Measurements from ENCODE around the gene OS9.

OS9 gene

GRCh38 chr12:57737467-57738460, 43.8 kb downstream of the OS9 start:
- Histone ChIP-seq H3K9ac (ENCODE audit: low read length in 2 of 2) (no peak overlapping the region), H3K4me3 (ENCODE audit: low read length in 2 of 2) (peak overlapping the region; percentile 28 to 61), H3K36me3 (ENCODE audit: control insufficient read depth in 2 of 2, insufficient read depth in 2 of 2, low read length in 2 of 2) (no peaks in the 10 kb centered on the region), H3K9me3 (ENCODE audit: control insufficient read depth in 2 of 2, low read length in 2 of 2) (no peaks in the 10 kb centered on the region), H3K27me3 (ENCODE audit: control insufficient read depth in 1 of 2, insufficient read depth in 2 of 2, low read length in 2 of 2) (peaks cover 61 to 69% of the 10 kb centered on the region in 2 donors), H3K4me1 (ENCODE audit: control insufficient read depth, insufficient read depth, low read length) (peaks cover 30% of the 10 kb centered on the region), H3K27ac (ENCODE audit: low read length) (no peak overlapping the region)

DNA sequence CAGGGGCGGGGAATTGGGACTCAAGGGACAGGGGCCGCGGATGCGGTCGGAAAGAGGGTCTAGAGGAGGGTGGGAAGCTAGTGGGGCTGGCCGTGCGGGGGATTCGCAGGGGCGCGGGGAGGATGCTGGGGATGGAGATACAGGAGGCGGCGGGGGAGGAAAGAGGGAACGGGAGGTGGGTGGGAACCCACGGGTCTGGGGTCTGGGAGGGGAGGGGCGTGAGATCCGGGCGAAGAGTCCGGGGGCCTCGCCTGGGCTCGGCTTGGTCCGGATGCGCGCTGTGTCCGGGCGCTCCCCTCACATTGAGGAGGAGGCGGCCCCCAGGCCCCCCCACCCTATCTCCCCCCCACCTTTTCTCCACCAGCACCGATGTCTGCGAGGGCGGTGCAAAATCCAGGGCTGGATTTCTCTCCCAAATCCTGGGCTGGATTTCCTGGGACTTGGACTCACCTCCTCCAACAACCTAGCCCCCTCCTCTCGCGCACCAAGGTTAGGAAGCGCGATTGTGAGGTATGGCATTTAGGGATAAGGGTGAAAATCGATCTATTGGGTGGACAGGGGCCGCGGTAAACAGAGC, 44.8 kb downstream of the OS9 start, which contains the start of gene AGAP2:
AGAP2 (minus strand) TSS at position 82 of the 577 bp plus-strand sequence. CDS start 496 bp downstream, outside the sequence.
- Histone ChIP-seq H3K9ac (ENCODE audit: low read length in 2 of 2) (no peak within 1 kb of the TSS), H3K9me3 (ENCODE audit: control insufficient read depth in 2 of 2, low read length in 2 of 2) (no peaks in the 10 kb centered on the region), H3K27me3 (ENCODE audit: control insufficient read depth in 1 of 2, insufficient read depth in 2 of 2, low read length in 2 of 2) (peaks cover 60 to 61% of the 10 kb centered on the region in 2 donors), H3K4me1 (ENCODE audit: control insufficient read depth, insufficient read depth, low read length) (peaks cover 30% of the 10 kb centered on the region), H3K4me3 (ENCODE audit: low read length in 2 of 2) (peak within 1 kb of the TSS; percentile 28 to 61), H3K36me3 (ENCODE audit: control insufficient read depth in 2 of 2, insufficient read depth in 2 of 2, low read length in 2 of 2) (no peaks in the 10 kb centered on the region), H3K27ac (ENCODE audit: low read length) (no peak within 1 kb of the TSS)

DNA sequence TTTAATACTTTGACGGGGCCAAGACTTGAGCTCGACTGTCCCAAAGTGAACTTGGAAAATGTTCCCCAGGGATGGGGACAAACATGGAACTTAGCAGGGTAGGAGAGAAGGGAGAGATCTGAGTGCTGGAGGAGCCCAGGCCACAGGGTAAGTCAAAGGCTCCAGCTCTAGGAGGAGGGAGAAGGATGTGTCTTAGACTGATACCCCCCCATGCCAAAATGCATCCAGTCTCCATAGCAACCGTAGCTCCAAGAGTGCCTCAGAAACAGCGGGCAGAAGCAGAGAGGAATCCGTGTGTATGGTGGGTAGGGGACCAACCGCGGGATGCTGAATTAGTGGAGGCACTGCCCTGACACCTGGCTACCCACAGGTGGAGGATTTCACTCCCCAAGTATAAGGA, 45.5 kb downstream of the OS9 start:
- Histone ChIP-seq H3K9me3 (ENCODE audit: control insufficient read depth in 2 of 2, low read length in 2 of 2) (no peaks in the 10 kb centered on the region), H3K27ac (ENCODE audit: low read length) (no peak overlapping the region), H3K4me3 (ENCODE audit: low read length in 2 of 2) (no peak overlapping the region), H3K4me1 (ENCODE audit: control insufficient read depth, insufficient read depth, low read length) (peaks cover 33% of the 10 kb centered on the region), H3K36me3 (ENCODE audit: control insufficient read depth in 2 of 2, insufficient read depth in 2 of 2, low read length in 2 of 2) (no peaks in the 10 kb centered on the region), H3K9ac (ENCODE audit: low read length in 2 of 2) (no peak overlapping the region), H3K27me3 (ENCODE audit: control insufficient read depth in 1 of 2, insufficient read depth in 2 of 2, low read length in 2 of 2) (peaks cover 54 to 59% of the 10 kb centered on the region in 2 donors)

DNA sequence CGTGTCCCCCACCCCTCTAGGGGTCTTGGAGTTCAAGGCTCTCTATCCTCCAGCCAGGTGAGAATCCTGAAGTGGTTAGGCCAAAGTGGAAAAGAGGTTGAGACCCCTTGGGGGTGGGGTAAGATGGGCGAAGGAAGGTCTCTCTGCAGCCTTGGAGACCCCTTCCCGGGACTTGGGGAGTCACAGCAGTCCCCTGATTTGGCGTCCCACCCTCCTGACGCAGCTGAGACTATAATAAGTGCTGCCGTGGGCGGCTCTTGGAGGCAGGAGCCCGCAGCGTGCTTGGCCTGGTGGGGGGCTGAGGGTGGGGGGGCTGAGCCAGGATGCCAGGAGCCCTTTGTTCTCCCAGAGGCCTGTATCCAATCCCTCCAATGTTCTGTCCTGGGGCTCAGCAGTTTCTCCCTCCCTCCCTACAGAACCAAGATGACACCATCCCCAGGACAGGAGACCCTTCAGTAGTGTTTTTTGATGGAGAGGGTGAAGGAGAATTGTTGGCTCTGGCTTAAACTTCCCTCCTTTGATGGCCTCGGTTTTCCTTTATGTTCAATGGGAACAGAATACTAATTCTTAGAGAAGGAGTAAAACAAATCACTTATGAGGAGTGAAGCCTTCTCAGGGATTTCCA, 46.1 kb downstream of the OS9 start:
- H3K9me3 ChIP-seq (ENCODE audit: control insufficient read depth in 2 of 2, low read length in 2 of 2) = no peaks in the 10 kb centered on the region
- H3K9ac ChIP-seq (ENCODE audit: low read length in 2 of 2) = no peak overlapping the region
- peaks cover 48 to 53% of the 10 kb centered on the region in 2 donors for H3K27me3 ChIP-seq (ENCODE audit: control insufficient read depth in 1 of 2, insufficient read depth in 2 of 2, low read length in 2 of 2)
- H3K27ac ChIP-seq (ENCODE audit: low read length) = no peak overlapping the region
- H3K4me3 ChIP-seq (ENCODE audit: low read length in 2 of 2) = no peak overlapping the region
- peaks cover 33% of the 10 kb centered on the region for H3K4me1 ChIP-seq (ENCODE audit: control insufficient read depth, insufficient read depth, low read length)
- H3K36me3 ChIP-seq (ENCODE audit: control insufficient read depth in 2 of 2, insufficient read depth in 2 of 2, low read length in 2 of 2) = no peaks in the 10 kb centered on the region

DNA sequence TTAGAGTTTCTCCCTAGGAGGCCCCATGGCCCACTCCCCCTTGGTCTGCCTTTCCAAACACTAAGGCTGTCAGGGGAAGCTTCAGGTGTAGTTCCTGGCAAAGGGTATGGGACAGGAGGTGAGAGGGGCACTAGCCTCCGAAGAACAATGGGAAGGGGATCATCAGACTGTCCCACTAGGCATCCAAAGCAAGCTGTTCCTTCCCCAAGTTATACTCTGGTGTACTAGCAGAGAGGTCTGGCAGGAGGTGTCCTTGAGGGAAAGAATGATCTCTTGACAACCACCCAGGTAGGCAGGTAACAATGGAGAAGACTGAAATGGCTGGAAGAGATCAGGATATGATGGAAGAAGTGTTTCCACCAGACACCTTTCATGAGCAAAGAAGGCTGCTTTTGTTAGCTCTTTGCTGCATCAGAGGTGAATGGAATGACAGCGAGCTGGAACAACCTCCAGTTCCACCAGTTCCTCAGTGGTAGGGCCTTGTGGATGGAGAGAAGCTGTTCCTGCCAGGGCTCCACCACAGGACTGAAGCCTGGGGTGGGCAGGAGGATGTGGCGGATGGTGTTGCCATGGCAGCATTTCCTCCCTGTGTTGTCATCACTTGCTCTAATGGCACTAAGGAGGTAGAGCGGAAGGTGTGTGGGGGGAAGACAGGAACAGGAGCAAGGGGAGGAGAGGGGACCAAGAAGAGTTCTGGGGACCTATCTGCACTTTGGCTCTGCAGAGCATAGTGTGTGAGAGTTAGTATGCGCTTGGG, 46.9 kb downstream of the OS9 start:
- no peak overlapping the region for H3K27ac ChIP-seq (ENCODE audit: low read length)
- H3K36me3 ChIP-seq (ENCODE audit: control insufficient read depth in 2 of 2, insufficient read depth in 2 of 2, low read length in 2 of 2) = no peaks in the 10 kb centered on the region
- H3K4me3 ChIP-seq (ENCODE audit: low read length in 2 of 2) = peak overlapping the region in 1 of 2 donors; percentile 15
- no peak overlapping the region for H3K9ac ChIP-seq (ENCODE audit: low read length in 2 of 2)
- no peaks in the 10 kb centered on the region for H3K9me3 ChIP-seq (ENCODE audit: control insufficient read depth in 2 of 2, low read length in 2 of 2)
- H3K4me1 ChIP-seq (ENCODE audit: control insufficient read depth, insufficient read depth, low read length) = peaks cover 35% of the 10 kb centered on the region
- peaks cover 40 to 45% of the 10 kb centered on the region in 2 donors for H3K27me3 ChIP-seq (ENCODE audit: control insufficient read depth in 1 of 2, insufficient read depth in 2 of 2, low read length in 2 of 2)

- Histone ChIP-seq H3K4me3 (ENCODE audit: low read length in 2 of 2) (peak overlapping the region in 1 of 2 donors; percentile 15), H3K27ac (ENCODE audit: low read length) (no peak overlapping the region), H3K4me1 (ENCODE audit: control insufficient read depth, insufficient read depth, low read length) (peaks cover 29% of the 10 kb centered on the region)
Observed at GRCh38 chr12:57741413-57741789, 47.5 kb downstream of the OS9 start.

GRCh38 chr12:57741844-57742738, 48.2 kb downstream of the OS9 start:
- no peak overlapping the region for H3K9ac ChIP-seq (ENCODE audit: low read length in 2 of 2)
- H3K27me3 ChIP-seq (ENCODE audit: control insufficient read depth in 1 of 2, insufficient read depth in 2 of 2, low read length in 2 of 2) = peaks cover 30 to 32% of the 10 kb centered on the region in 2 donors
- no peaks in the 10 kb centered on the region for H3K9me3 ChIP-seq (ENCODE audit: control insufficient read depth in 2 of 2, low read length in 2 of 2)
- H3K27ac ChIP-seq (ENCODE audit: low read length) = no peak overlapping the region
- no peaks in the 10 kb centered on the region for H3K36me3 ChIP-seq (ENCODE audit: control insufficient read depth in 2 of 2, insufficient read depth in 2 of 2, low read length in 2 of 2)
- H3K4me3 ChIP-seq (ENCODE audit: low read length in 2 of 2) = no peak overlapping the region
- H3K4me1 ChIP-seq (ENCODE audit: control insufficient read depth, insufficient read depth, low read length) = peaks cover 22% of the 10 kb centered on the region

More at GRCh38 chr12:57741413-57741789, 47.5 kb downstream of the OS9 start:
- Histone ChIP-seq H3K9ac (ENCODE audit: low read length in 2 of 2) (no peak overlapping the region), H3K9me3 (ENCODE audit: control insufficient read depth in 2 of 2, low read length in 2 of 2) (no peaks in the 10 kb centered on the region), H3K36me3 (ENCODE audit: control insufficient read depth in 2 of 2, insufficient read depth in 2 of 2, low read length in 2 of 2) (no peaks in the 10 kb centered on the region), H3K27me3 (ENCODE audit: control insufficient read depth in 1 of 2, insufficient read depth in 2 of 2, low read length in 2 of 2) (peaks cover 37 to 39% of the 10 kb centered on the region in 2 donors)

DNA sequence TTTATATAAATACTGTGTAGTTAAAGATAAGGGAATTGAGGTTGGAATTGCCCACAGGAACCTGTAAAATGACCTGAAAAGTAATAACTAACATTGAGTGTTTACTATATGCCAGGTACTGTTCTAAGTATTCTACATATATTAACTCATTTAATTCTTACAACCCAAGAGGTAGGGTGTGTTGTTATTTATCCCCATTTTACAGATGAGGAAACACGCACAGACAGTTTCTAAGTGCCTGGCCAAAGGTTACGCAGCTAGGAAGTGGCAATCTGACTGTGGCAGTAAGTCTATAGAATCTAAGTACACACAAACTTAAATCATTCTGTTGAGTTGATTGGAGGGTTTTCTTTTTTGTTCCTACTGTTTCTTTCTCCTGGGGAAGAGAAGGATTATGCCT, 49.8 kb downstream of the OS9 start:
- Histone ChIP-seq H3K36me3 (ENCODE audit: control insufficient read depth in 2 of 2, insufficient read depth in 2 of 2, low read length in 2 of 2) (peaks cover 3 to 8% of the 10 kb centered on the region in 2 donors), H3K4me1 (ENCODE audit: control insufficient read depth, insufficient read depth, low read length) (peaks cover 12% of the 10 kb centered on the region), H3K9me3 (ENCODE audit: control insufficient read depth in 2 of 2, low read length in 2 of 2) (no peaks in the 10 kb centered on the region), H3K4me3 (ENCODE audit: low read length in 2 of 2) (peak overlapping the region; percentile 87 to 98), H3K9ac (ENCODE audit: low read length in 2 of 2) (no peak overlapping the region), H3K27ac (ENCODE audit: low read length) (no peak overlapping the region), H3K27me3 (ENCODE audit: control insufficient read depth in 1 of 2, insufficient read depth in 2 of 2, low read length in 2 of 2) (peaks cover 17 to 28% of the 10 kb centered on the region in 2 donors)

GRCh38 chr12:57744194-57744776, 50.4 kb downstream of the OS9 start:
- no peaks in the 10 kb centered on the region for H3K9me3 ChIP-seq (ENCODE audit: control insufficient read depth in 2 of 2, low read length in 2 of 2)
- H3K4me3 ChIP-seq (ENCODE audit: low read length in 2 of 2) = peak overlapping the region; percentile 87 to 98
- H3K36me3 ChIP-seq (ENCODE audit: control insufficient read depth in 2 of 2, insufficient read depth in 2 of 2, low read length in 2 of 2) = peaks cover 4 to 11% of the 10 kb centered on the region in 2 donors
- H3K27me3 ChIP-seq (ENCODE audit: control insufficient read depth in 1 of 2, insufficient read depth in 2 of 2, low read length in 2 of 2) = peaks cover 13 to 23% of the 10 kb centered on the region in 2 donors
- peaks cover 9% of the 10 kb centered on the region for H3K4me1 ChIP-seq (ENCODE audit: control insufficient read depth, insufficient read depth, low read length)
- H3K9ac ChIP-seq (ENCODE audit: low read length in 2 of 2) = peak overlapping the region; percentile 98 to 100
- H3K27ac ChIP-seq (ENCODE audit: low read length) = peak overlapping the region; percentile 98

Data from stomach smooth muscle (tissue), 2 donors.